OCI-LY3 (cell line): ENCODE measurements around the gene NACAD.

Experiments
- H2AFZ ChIP-seq: fragments of 200-600, 300-600 bp; shearing (Covaris generic); 2 replicates; pipeline ENCODE4 v1.6.0; 2014; ENCODE audit warnings: antibody characterized with exemption, low read depth, low read length
- H3K27ac ChIP-seq: fragments of 200-600, 300-600 bp; sonication (generic); 2 replicates; pipeline ENCODE4 v1.5.1; 2014; ENCODE audit warnings: mild to moderate bottlenecking, low read length, moderate library complexity, mixed read lengths
- H3K27me3 ChIP-seq: fragments of 200-600, 300-600 bp; sonication (generic); 2 replicates; pipeline ENCODE4 v1.6.1; 2014; ENCODE audit warnings: low read depth, low read length, mixed read lengths
- H3K36me3 ChIP-seq: fragments of 200-600, 300-600 bp; sonication (generic); replicated peaks from 2 replicates; pipeline ENCODE3; 2014; ENCODE audit warnings: low read depth, low read length, mixed read lengths
- H3K4me1 ChIP-seq: fragments of 300-600, 200-600 bp; sonication (generic); 2 replicates; pipeline ENCODE4 v1.6.1; 2014; ENCODE audit warnings: low read length, mixed read lengths
- H3K4me2 ChIP-seq: fragments of 200-600, 300-600 bp; sonication (generic); 2 replicates; pipeline ENCODE4 v1.6.1; 2014; ENCODE audit warnings: low read length, mixed read lengths
- H3K4me3 ChIP-seq: fragments of 300-600, 200-600 bp; sonication (generic); 2 replicates; pipeline ENCODE4 v1.5.1; 2014; ENCODE audit warnings: antibody characterized with exemption, mild to moderate bottlenecking, low read length, moderate library complexity
- H3K79me2 ChIP-seq: fragments of 300-600, 200-600 bp; shearing (Covaris generic); 2 replicates; pipeline ENCODE4 v1.6.1; 2014; ENCODE audit warnings: mild to moderate bottlenecking, low read length, mixed read lengths
- H3K9ac ChIP-seq: fragments of 300-600, 200-600 bp; shearing (Covaris generic); 2 replicates; pipeline ENCODE4 v1.6.0; 2014; ENCODE audit warnings: mild to moderate bottlenecking, low read length, moderate library complexity
- H3K9me3 ChIP-seq: fragments of 200-600, 300-600 bp; shearing (Covaris generic); 2 replicates; pipeline ENCODE4 v1.6.1; 2014; ENCODE audit warnings: low read length, mixed read lengths; ENCODE audit not compliant: insufficient read depth
- H4K20me1 ChIP-seq: fragments of 200-600, 300-600 bp; sonication (generic); 2 replicates; pipeline ENCODE4 v1.6.1; 2016; ENCODE audit warnings: low read length, mixed read lengths; ENCODE audit not compliant: insufficient read depth
- CTCF ChIP-seq: fragments of 200-600, 300-600 bp; sonication (generic); IDR thresholded peaks from 2 replicates; pipeline ENCODE4 v1.5.1; 2014; ENCODE audit warnings: antibody characterized with exemption, low read length, low read depth
- EZH2phosphoT487 ChIP-seq: fragments of 200-600 bp; shearing (Covaris generic); IDR thresholded peaks from 2 replicates; pipeline ENCODE4 v1.6.1; 2018; ENCODE audit warnings: antibody characterized with exemption, mixed run types, low read depth

NACAD gene

GRCh38 chr7:45057878-45058277 is 30.9 kb downstream of the NACAD start:
- Histone ChIP-seq H4K20me1 (peaks cover 17% of the 10 kb centered on the region), H3K27ac (no peak overlapping the region), H3K4me1 (no peaks in the 10 kb centered on the region), H3K27me3 (no peaks in the 10 kb centered on the region), H3K36me3 (no peaks in the 10 kb centered on the region), H2AFZ (no peak overlapping the region), H3K4me3 (no peak overlapping the region), H3K79me2 (no peaks in the 10 kb centered on the region), H3K9me3 (no peaks in the 10 kb centered on the region), H3K9ac (no peak overlapping the region), H3K4me2 (no peak overlapping the region)
- no peak for TF ChIP-seq CTCF
- TF ChIP-seq EZH2phosphoT487: no peak

GRCh38 chr7:45055594-45056219 is 33.1 kb downstream of the NACAD start:
- H3K4me3 ChIP-seq: no peak overlapping the region
- no peak overlapping the region for H3K4me2 ChIP-seq
- no peak overlapping the region for H3K27ac ChIP-seq
- H3K4me1 ChIP-seq: no peaks in the 10 kb centered on the region
- H3K27me3 ChIP-seq: no peaks in the 10 kb centered on the region
- peaks cover 18% of the 10 kb centered on the region for H4K20me1 ChIP-seq
- no peak overlapping the region for H2AFZ ChIP-seq
- no peak overlapping the region for H3K9ac ChIP-seq
- H3K79me2 ChIP-seq: no peaks in the 10 kb centered on the region
- TF ChIP-seq CTCF (no peak), EZH2phosphoT487 (no peak)
- no peaks in the 10 kb centered on the region for H3K36me3 ChIP-seq
- H3K9me3 ChIP-seq: no peaks in the 10 kb centered on the region

GRCh38 chr7:45055016-45055415 is 33.8 kb downstream of the NACAD start:
- Histone ChIP-seq H3K79me2 (no peaks in the 10 kb centered on the region), H3K4me3 (no peak overlapping the region), H3K36me3 (peaks cover 1% of the 10 kb centered on the region)

GRCh38 chr7:45054442-45054841 is 34.3 kb downstream of the NACAD start:
- no peak overlapping the region for H3K27ac ChIP-seq
- H3K4me1 ChIP-seq: no peaks in the 10 kb centered on the region
- TF ChIP-seq EZH2phosphoT487 (no peak), CTCF (no peak)
- no peak overlapping the region for H2AFZ ChIP-seq
- no peaks in the 10 kb centered on the region for H3K9me3 ChIP-seq
- no peaks in the 10 kb centered on the region for H3K79me2 ChIP-seq
- H4K20me1 ChIP-seq: peaks cover 15% of the 10 kb centered on the region
- H3K4me2 ChIP-seq: no peak overlapping the region
- peaks cover 2% of the 10 kb centered on the region for H3K36me3 ChIP-seq
- no peak overlapping the region for H3K4me3 ChIP-seq
- H3K27me3 ChIP-seq: no peaks in the 10 kb centered on the region
- H3K9ac ChIP-seq: no peak overlapping the region

More at GRCh38 chr7:45055016-45055415, 33.8 kb downstream of the NACAD start:
- no peak overlapping the region for H2AFZ ChIP-seq
- H3K4me2 ChIP-seq: no peak overlapping the region
- H4K20me1 ChIP-seq: peaks cover 15% of the 10 kb centered on the region
- H3K4me1 ChIP-seq: no peaks in the 10 kb centered on the region
- TF ChIP-seq EZH2phosphoT487: no peak
- TF ChIP-seq CTCF: no peak
- H3K9ac ChIP-seq: no peak overlapping the region
- H3K27ac ChIP-seq: no peak overlapping the region
- H3K9me3 ChIP-seq: no peaks in the 10 kb centered on the region
- H3K27me3 ChIP-seq: no peaks in the 10 kb centered on the region
